ENCODE measurements around the gene PDE3A. TPM values are rescaled to one million over a fixed set of nuclear protein-coding genes. Genes with fewer than 3 reads are reported as not detected.

PDE3A gene
- polyA plus RNA-seq, 3 donors = 0.10 TPM; not detected in 2

DNA sequence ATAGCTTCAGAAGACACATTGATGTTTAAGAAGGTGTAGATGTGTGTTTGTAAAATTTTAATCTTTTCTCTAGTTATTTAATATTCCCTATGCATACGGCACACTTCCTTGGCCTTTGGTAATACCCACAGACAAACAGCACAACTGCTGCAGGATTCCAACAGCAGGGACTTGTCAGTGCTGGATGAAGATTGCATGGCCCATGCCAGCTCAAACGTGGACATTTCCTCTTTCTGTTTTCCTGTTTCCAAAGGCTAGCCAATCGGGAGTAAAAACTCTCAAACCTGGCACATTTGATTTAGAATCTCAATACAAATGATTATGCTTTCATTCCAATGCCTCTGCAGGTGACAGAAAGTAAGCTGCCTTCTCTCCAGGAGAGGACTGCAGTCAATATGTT, 22.5 kb upstream of the PDE3A start:
- 46% methylated on average over 2 of the region's 3 CpGs for WGBS (ENCODE audit: insufficient coverage)
- DNase-seq = no peak
- H3K27me3 ChIP-seq (ENCODE audit: control insufficient read depth in 2 of 2, insufficient read depth in 2 of 2, low read length in 2 of 2) = no peaks in the 10 kb centered on the region

DNA sequence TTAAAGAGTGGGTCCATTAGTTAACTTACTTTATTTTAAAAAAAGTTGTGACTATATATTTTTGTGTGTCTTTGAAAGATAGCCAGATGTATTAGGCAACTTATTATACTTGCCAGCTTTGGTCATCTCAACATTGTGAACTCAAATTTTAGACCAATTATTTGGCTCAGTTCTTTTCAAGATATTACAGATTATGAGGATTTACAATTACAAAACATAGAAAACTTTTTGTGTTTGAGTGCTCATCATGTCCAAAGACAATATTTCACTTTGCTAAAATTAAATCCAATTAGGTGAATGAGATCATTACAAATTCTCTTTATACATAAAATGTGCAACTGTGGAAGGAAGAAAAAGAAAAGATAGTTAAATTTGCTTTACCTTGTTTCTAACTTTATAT, 18.3 kb upstream of the PDE3A start:
- TF ChIP-seq CTCF (IDR thresholded peaks at IDR 0.05) = no peak
- H3K27ac ChIP-seq (ENCODE audit: low read depth in 1 of 2, low read length in 2 of 2) = no peak overlapping the region
- Mint-ChIP-seq H3K4me3 (no peak overlapping the region), H3K27me3 (ENCODE audit: low read depth in 3 of 3) (peaks cover 0 to 2% (median 0%) of the 10 kb centered on the region in 3 donors), H3K36me3 (no peaks in the 10 kb centered on the region), H3K27ac (no peak overlapping the region), H3K4me1 (no peaks in the 10 kb centered on the region), H3K9me3 (peaks cover 0 to 13% (median 7%) of the 10 kb centered on the region in 7 donors)
- intact Hi-C loops (cut with micrococcal nuclease) = no loop called here
- H3K27me3 ChIP-seq (ENCODE audit: control insufficient read depth in 2 of 2, insufficient read depth in 2 of 2, low read length in 2 of 2) = no peaks in the 10 kb centered on the region
- H3K4me1 ChIP-seq (ENCODE audit: control insufficient read depth in 1 of 2, insufficient read depth in 2 of 2, low read length in 2 of 2) = no peaks in the 10 kb centered on the region
- H3K4me3 ChIP-seq (replicated peaks in 1 of 3; ENCODE audit: low read depth in 2 of 3, low read length in 3 of 3) = no peak overlapping the region
- no peak overlapping the region for H3K4me2 ChIP-seq (replicated peaks; ENCODE audit: extremely low read depth, low read length, poor library complexity, severe bottlenecking)
- H2AFZ ChIP-seq (ENCODE audit: insufficient read depth, low read depth, low read length, poor library complexity, severe bottlenecking) = no peak overlapping the region
- no peak overlapping the region for H3K9ac ChIP-seq (ENCODE audit: insufficient read depth, low read length, poor library complexity, severe bottlenecking)
- H3K36me3 ChIP-seq (replicated peaks in 1 of 2; ENCODE audit: control insufficient read depth in 1 of 2, insufficient read depth in 2 of 2, low read length in 2 of 2) = no peaks in the 10 kb centered on the region
- H4K20me1 ChIP-seq (ENCODE audit: insufficient read depth, low read length) = no peaks in the 10 kb centered on the region
- no peak for DNase-seq
- no peaks in the 10 kb centered on the region for H3K79me2 ChIP-seq (ENCODE audit: insufficient read depth, low read length)
- H3K9me3 ChIP-seq (replicated peaks in 1 of 2; ENCODE audit: control insufficient read depth in 1 of 2, insufficient read depth in 1 of 2, low read length in 2 of 2) = no peaks in the 10 kb centered on the region

More for the DNA sequence above, 22.5 kb upstream of the PDE3A start:
- Mint-ChIP-seq H3K4me1 (no peaks in the 10 kb centered on the region), H3K4me3 (no peak overlapping the region), H3K9me3 (peaks cover 0 to 8% (median 4%) of the 10 kb centered on the region in 7 donors), H3K27me3 (ENCODE audit: low read depth in 3 of 3) (peaks cover 0 to 2% (median 0%) of the 10 kb centered on the region in 3 donors), H3K36me3 (no peaks in the 10 kb centered on the region), H3K27ac (no peak overlapping the region)
- no peak overlapping the region for H3K4me3 ChIP-seq (replicated peaks in 1 of 3; ENCODE audit: low read depth in 2 of 3, low read length in 3 of 3)
- no peaks in the 10 kb centered on the region for H3K79me2 ChIP-seq (ENCODE audit: insufficient read depth, low read length)
- intact Hi-C loops (cut with micrococcal nuclease) = no loop called here
- no peaks in the 10 kb centered on the region for H3K9me3 ChIP-seq (replicated peaks in 1 of 2; ENCODE audit: control insufficient read depth in 1 of 2, insufficient read depth in 1 of 2, low read length in 2 of 2)
- no peak overlapping the region for H3K27ac ChIP-seq (ENCODE audit: low read depth in 1 of 2, low read length in 2 of 2)
- H3K4me1 ChIP-seq (ENCODE audit: control insufficient read depth in 1 of 2, insufficient read depth in 2 of 2, low read length in 2 of 2) = no peaks in the 10 kb centered on the region
- no peak overlapping the region for H2AFZ ChIP-seq (ENCODE audit: insufficient read depth, low read depth, low read length, poor library complexity, severe bottlenecking)
- no peak overlapping the region for H3K9ac ChIP-seq (ENCODE audit: insufficient read depth, low read length, poor library complexity, severe bottlenecking)
- TF ChIP-seq CTCF (IDR thresholded peaks at IDR 0.05) = no peak
- H4K20me1 ChIP-seq (ENCODE audit: insufficient read depth, low read length) = no peaks in the 10 kb centered on the region
- no peaks in the 10 kb centered on the region for H3K36me3 ChIP-seq (replicated peaks in 1 of 2; ENCODE audit: control insufficient read depth in 1 of 2, insufficient read depth in 2 of 2, low read length in 2 of 2)
- no peak overlapping the region for H3K4me2 ChIP-seq (replicated peaks; ENCODE audit: extremely low read depth, low read length, poor library complexity, severe bottlenecking)

Data from CD14-positive monocyte (primary cell).